ENCODE results near the gene RDH13. TPM values are rescaled to one million over a fixed set of nuclear protein-coding genes. Genes with fewer than 3 reads are reported as not detected.
"Not testable (repeated sequence)": the region's sequence is repeated elsewhere in the genome, so short reads cannot be mapped to it uniquely, and the experiment has no call there.

RDH13 gene
- total and polyA plus RNA-seq, 9 donors: 7.8 to 17.3 (median 11.8) TPM

DNA sequence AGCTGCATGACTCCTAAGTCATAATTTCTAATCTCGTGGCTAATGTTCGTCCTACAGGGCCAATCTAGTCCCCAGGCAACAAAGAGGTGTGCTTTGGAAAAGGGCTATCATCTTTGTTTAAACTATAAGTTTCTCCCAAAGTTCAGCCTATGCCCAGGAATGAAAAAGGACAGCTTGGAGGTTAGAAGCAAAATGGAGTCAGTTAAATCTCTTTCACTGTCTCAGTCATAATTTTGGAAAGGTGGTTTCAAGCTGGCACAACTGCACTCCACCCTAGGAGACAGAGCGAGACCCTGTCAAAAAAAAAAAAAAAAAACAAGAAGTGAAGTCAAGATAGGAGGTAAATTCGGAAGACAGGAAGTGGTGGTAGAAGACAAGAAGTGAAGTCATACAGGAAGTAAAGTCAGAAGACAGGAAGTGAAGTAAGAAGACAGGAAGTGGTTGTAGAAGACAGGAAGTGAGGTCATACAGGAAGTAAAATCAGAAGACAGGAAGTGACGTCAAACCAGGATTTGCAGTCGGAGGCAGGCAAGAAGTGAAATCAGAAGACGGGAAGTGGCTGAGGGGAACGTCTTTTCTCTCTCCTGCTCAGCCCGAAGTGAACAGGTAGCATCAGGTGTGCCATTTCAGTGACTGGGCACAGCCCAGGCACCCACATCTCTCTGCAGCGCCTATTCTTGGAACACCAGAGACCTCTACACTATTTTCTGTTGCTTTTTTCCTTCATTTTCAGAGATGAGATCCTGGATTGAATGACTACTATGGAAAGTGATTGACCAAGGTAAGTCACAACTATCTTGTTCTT is 57.1 kb downstream of the RDH13 start:
- intact Hi-C loops (cut with DNase I): no loop called here
- no peak for DNase-seq
- H3K36me3 ChIP-seq: no peaks in the 10 kb centered on the region
- no peak overlapping the region for H3K27ac ChIP-seq
- H3K4me1 ChIP-seq (ENCODE audit: insufficient read depth): peaks cover 2% of the 10 kb centered on the region
- no peak for TF ChIP-seq POLR2A (IDR thresholded peaks at IDR 0.05)
- TF ChIP-seq EP300 (IDR thresholded peaks at IDR 0.05): no peak
- TF ChIP-seq, protein P1, sequence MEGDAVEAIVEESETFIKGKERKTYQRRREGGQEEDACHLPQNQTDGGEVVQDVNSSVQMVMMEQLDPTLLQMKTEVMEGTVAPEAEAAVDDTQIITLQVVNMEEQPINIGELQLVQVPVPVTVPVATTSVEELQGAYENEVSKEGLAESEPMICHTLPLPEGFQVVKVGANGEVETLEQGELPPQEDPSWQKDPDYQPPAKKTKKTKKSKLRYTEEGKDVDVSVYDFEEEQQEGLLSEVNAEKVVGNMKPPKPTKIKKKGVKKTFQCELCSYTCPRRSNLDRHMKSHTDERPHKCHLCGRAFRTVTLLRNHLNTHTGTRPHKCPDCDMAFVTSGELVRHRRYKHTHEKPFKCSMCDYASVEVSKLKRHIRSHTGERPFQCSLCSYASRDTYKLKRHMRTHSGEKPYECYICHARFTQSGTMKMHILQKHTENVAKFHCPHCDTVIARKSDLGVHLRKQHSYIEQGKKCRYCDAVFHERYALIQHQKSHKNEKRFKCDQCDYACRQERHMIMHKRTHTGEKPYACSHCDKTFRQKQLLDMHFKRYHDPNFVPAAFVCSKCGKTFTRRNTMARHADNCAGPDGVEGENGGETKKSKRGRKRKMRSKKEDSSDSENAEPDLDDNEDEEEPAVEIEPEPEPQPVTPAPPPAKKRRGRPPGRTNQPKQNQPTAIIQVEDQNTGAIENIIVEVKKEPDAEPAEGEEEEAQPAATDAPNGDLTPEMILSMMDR (IDR thresholded peaks at IDR 0.05): no peak
- no peak overlapping the region for H3K4me3 ChIP-seq
- H3K9me3 ChIP-seq: no peaks in the 10 kb centered on the region
- 46 to 52% (median 48%) methylated on average over 10 of the region's 10 CpGs for WGBS, 3 donors
- H3K27me3 ChIP-seq: no peaks in the 10 kb centered on the region

DNA sequence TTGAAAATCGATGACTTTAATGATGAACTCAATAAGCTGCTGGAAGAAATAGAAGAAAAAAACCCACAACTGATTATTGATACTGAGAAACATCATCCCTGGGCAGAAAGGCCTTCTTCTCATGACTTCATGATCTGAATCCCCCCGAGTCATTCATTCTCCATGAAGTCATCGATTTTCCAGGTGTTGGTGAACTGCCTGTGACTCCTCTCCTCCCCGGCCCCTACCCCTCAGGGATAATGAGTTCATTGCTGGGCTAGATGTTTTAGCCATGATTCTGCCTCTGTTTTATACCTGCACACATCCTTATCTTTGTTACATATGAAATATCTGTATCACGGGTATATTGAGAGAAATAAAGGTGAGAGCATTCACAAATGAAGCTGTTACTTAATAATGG is 62.2 kb downstream of the RDH13 start:
- H3K9me3 ChIP-seq: no peaks in the 10 kb centered on the region
- intact Hi-C loops (cut with DNase I): no loop called here
- 51 to 63% (median 57%) methylated on average over 5 of the region's 5 CpGs for WGBS, 3 donors
- no peak for DNase-seq
- H3K4me3 ChIP-seq: no peak overlapping the region
- H3K27ac ChIP-seq: no peak overlapping the region
- H3K36me3 ChIP-seq: no peaks in the 10 kb centered on the region
- H3K27me3 ChIP-seq: no peaks in the 10 kb centered on the region
- TF ChIP-seq POLR2A (IDR thresholded peaks at IDR 0.05) (no peak), EP300 (IDR thresholded peaks at IDR 0.05) (no peak)
- TF ChIP-seq, protein P1 (IDR thresholded peaks at IDR 0.05): no peak
- no peaks in the 10 kb centered on the region for H3K4me1 ChIP-seq (ENCODE audit: insufficient read depth)

DNA sequence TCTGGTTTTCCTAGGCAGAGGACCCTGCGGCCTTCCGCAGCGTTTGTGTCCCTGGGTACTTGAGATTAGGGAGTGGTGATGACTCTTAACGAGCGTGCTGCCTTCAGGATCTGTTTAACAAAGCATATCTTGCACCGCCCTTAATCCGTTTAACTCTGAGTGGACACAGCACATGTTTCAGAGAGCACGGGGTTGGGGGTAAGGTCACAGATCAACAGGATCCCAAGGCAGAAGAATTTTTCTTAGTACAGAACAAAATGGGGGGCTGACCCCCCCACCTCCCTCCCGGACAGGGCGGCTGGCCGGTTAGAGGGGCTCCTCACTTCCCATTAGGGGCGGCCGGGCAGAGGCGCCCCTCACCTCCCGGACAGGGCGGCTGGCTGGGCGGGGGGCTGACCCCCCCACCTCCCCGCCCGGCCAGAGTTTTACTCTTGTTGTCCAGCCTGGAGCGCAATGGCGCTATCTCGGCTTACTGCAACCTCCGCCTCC is 64.2 kb downstream of the RDH13 start:
- H3K4me1 ChIP-seq (ENCODE audit: insufficient read depth); H3K27ac ChIP-seq; H3K4me3 ChIP-seq; H3K9me3 ChIP-seq; H3K36me3 ChIP-seq; H3K27me3 ChIP-seq; DNase-seq; intact Hi-C loops (cut with DNase I): not testable (repeated sequence)
- 70 to 88% (median 81%) methylated on average over 23 of the region's 23 CpGs for WGBS, 3 donors

DNA sequence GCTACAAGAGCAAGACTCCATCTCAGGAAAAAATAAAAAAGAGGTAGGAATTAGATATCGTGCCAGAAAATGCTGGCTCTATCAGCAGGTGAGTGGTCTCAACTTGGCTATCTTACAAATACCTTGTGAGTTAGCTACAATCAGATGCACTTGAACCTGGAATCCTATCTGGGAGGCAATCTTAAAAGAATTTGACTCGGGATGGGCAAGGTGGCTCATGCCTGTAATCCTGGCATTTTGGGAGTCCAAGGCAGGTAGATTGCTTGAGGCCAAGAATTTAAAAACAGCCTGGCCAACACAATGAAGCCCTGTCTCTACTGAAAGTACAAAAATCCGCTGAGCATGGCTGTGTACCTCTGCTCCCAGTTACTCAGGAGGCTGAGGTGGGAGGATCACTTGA is 67.4 kb downstream of the RDH13 start:
- H3K27ac ChIP-seq: no peak overlapping the region
- WGBS, 3 donors: 58 to 71% (median 68%) methylated on average over 3 of the region's 3 CpGs
- no peaks in the 10 kb centered on the region for H3K9me3 ChIP-seq
- no peaks in the 10 kb centered on the region for H3K4me1 ChIP-seq (ENCODE audit: insufficient read depth)
- no peaks in the 10 kb centered on the region for H3K36me3 ChIP-seq
- DNase-seq: no peak
- intact Hi-C loops (cut with DNase I): no loop called here
- no peak overlapping the region for H3K4me3 ChIP-seq
- H3K27me3 ChIP-seq: no peaks in the 10 kb centered on the region
- TF ChIP-seq POLR2A (IDR thresholded peaks at IDR 0.05) (no peak), EP300 (IDR thresholded peaks at IDR 0.05) (no peak)
- TF ChIP-seq, protein P1 (IDR thresholded peaks at IDR 0.05): no peak

Other genes with a start within 250 kb of the RDH13 start
- not detected for gene KIR3DL1, start 246.7 kb downstream of the RDH13 start, total RNA-seq
- not detected for gene KIR3DL1, start 246.7 kb downstream of the RDH13 start, polyA plus RNA-seq
- gene KIR2DS4, start 230.5 kb downstream of the RDH13 start, total RNA-seq: not detected
- under 1 TPM in 1 of 2 donors, not detected in 1; 0.40 TPM for gene KIR2DS4, start 230.5 kb downstream of the RDH13 start, polyA plus RNA-seq
- not detected for gene KIR3DL2, start 212.7 kb downstream of the RDH13 start, total RNA-seq
- under 1 TPM in 1 of 2 donors, not detected in 1; 0.32 TPM for gene KIR3DL2, start 212.7 kb downstream of the RDH13 start, polyA plus RNA-seq
- 1 to 10 TPM in 3 of 7 donors, under 1 TPM in 1, not detected in 3; 0.15 to 2.8 (median 1.7) TPM for gene FCAR, start 188.9 kb downstream of the RDH13 start, total RNA-seq
- gene FCAR, start 188.9 kb downstream of the RDH13 start, polyA plus RNA-seq: under 1 TPM in 1 of 2 donors, not detected in 1; 0.13 TPM
- under 1 TPM in 1 of 7 donors, not detected in 6; 0.66 TPM for gene NCR1, start 157.0 kb downstream of the RDH13 start, total RNA-seq
- gene NCR1, start 157.0 kb downstream of the RDH13 start, polyA plus RNA-seq: under 1 TPM in 1 of 2 donors, not detected in 1; 0.33 TPM
- not detected for gene NLRP7, start 115.6 kb downstream of the RDH13 start, total RNA-seq
- gene NLRP7, start 115.6 kb downstream of the RDH13 start, polyA plus RNA-seq: under 1 TPM; 0.10 to 0.64 TPM
- gene NLRP2, start 96.8 kb downstream of the RDH13 start, total RNA-seq: 1 to 10 TPM in 3 of 7 donors, under 1 TPM in 3, not detected in 1; 0.15 to 3.8 (median 1.5) TPM
- 1 to 10 TPM; 1.6 to 4.2 TPM for gene NLRP2, start 96.8 kb downstream of the RDH13 start, polyA plus RNA-seq
- gene GP6, start 24.9 kb downstream of the RDH13 start, total RNA-seq: 1 to 10 TPM in 1 of 7 donors, under 1 TPM in 5, not detected in 1; 0.35 to 1.6 (median 0.57) TPM
- gene GP6, start 24.9 kb downstream of the RDH13 start, polyA plus RNA-seq: under 1 TPM; 0.16 to 0.20 TPM
- 100 to 1,000 TPM in 1 of 7 donors, 10 to 100 TPM in 2, 1 to 10 TPM in 3, under 1 TPM in 1; 0.88 to 142 (median 9.5) TPM for gene EPS8L1, start 12.7 kb upstream of the RDH13 start, total RNA-seq
- gene EPS8L1, start 12.7 kb upstream of the RDH13 start, polyA plus RNA-seq: 1 to 10 TPM in 1 of 2 donors, under 1 TPM in 1; 0.87 to 2.8 TPM
- gene PPP1R12C, start 54.5 kb upstream of the RDH13 start, total RNA-seq: 100 to 1,000 TPM in 4 of 7 donors, 10 to 100 TPM in 3; 45.4 to 152 (median 110) TPM
- 100 to 1,000 TPM in 1 of 2 donors, 10 to 100 TPM in 1; 21.4 to 118 TPM for gene PPP1R12C, start 54.5 kb upstream of the RDH13 start, polyA plus RNA-seq
- 1 to 10 TPM in 4 of 7 donors, not detected in 3; 2.0 to 3.6 (median 2.8) TPM for gene TNNT1, start 86.1 kb upstream of the RDH13 start, total RNA-seq
- gene TNNT1, start 86.1 kb upstream of the RDH13 start, polyA plus RNA-seq: 1 to 10 TPM in 1 of 2 donors, not detected in 1; 1.3 TPM
- gene TNNI3, start 94.6 kb upstream of the RDH13 start, total RNA-seq: 10 to 100 TPM in 1 of 7 donors, 1 to 10 TPM in 1, under 1 TPM in 3, not detected in 2; 0.62 to 10.2 (median 0.87) TPM
- gene TNNI3, start 94.6 kb upstream of the RDH13 start, polyA plus RNA-seq: 10 to 100 TPM in 1 of 2 donors, 1 to 10 TPM in 1; 2.4 to 14.4 TPM
- 10 to 100 TPM in 1 of 7 donors, 1 to 10 TPM in 3, under 1 TPM in 1, not detected in 2; 0.48 to 34.8 (median 2.7) TPM for gene DNAAF3, start 103.5 kb upstream of the RDH13 start, total RNA-seq
- gene DNAAF3, start 103.5 kb upstream of the RDH13 start, polyA plus RNA-seq: under 1 TPM; 0.16 to 0.72 TPM
- gene SYT5, start 117.1 kb upstream of the RDH13 start, total RNA-seq: 1 to 10 TPM in 1 of 7 donors, under 1 TPM in 3, not detected in 3; 0.08 to 2.3 (median 0.46) TPM
- gene SYT5, start 117.1 kb upstream of the RDH13 start, polyA plus RNA-seq: not detected
- gene PTPRH, start 146.4 kb upstream of the RDH13 start, total RNA-seq: 1 to 10 TPM in 5 of 7 donors, under 1 TPM in 2; 0.23 to 4.1 (median 1.2) TPM
- 1 to 10 TPM in 1 of 2 donors, under 1 TPM in 1; 0.45 to 4.6 TPM for gene PTPRH, start 146.4 kb upstream of the RDH13 start, polyA plus RNA-seq
- 1 to 10 TPM; 2.6 to 4.9 (median 3.5) TPM for gene TMEM86B, start 165.6 kb upstream of the RDH13 start, total RNA-seq
- gene TMEM86B, start 165.6 kb upstream of the RDH13 start, polyA plus RNA-seq: 1 to 10 TPM in 1 of 2 donors, not detected in 1; 3.0 TPM
- 10 to 100 TPM; 14.1 to 52.2 (median 46.3) TPM for gene PPP6R1, start 195.9 kb upstream of the RDH13 start, total RNA-seq
- 10 to 100 TPM; 21.3 to 26.9 TPM for gene PPP6R1, start 195.9 kb upstream of the RDH13 start, polyA plus RNA-seq
- gene HSPBP1, start 217.0 kb upstream of the RDH13 start, total RNA-seq: 10 to 100 TPM; 20.5 to 40.7 (median 31.8) TPM
- 10 to 100 TPM in 1 of 2 donors, 1 to 10 TPM in 1; 3.6 to 36.5 TPM for gene HSPBP1, start 217.0 kb upstream of the RDH13 start, polyA plus RNA-seq
- gene BRSK1, start 220.8 kb upstream of the RDH13 start, total RNA-seq: 10 to 100 TPM in 1 of 7 donors, 1 to 10 TPM in 6; 1.9 to 11.3 (median 4.8) TPM
- 1 to 10 TPM; 2.3 to 5.0 TPM for gene BRSK1, start 220.8 kb upstream of the RDH13 start, polyA plus RNA-seq

Data from ovary (tissue), 9 donors.